Cardiac fibroblast (primary cell): ENCODE results near the gene NOS1AP.

Experiments
- DNase-seq, 2 donors: peaks; one replicate each; pipeline versions ENCODE4 v3.0.0 to v3.0.0-alpha.2; 2010; ENCODE audit warnings: low read depth in 2 of 2
- H3K4me3 ChIP-seq, 2 donors: replicated peaks in 1 of 2; 1 replicate in 1 of 2; 2 replicates in 1 of 2; pipeline ENCODE4 v1.5.1; 2011; ENCODE audit warnings: low read depth in 2 of 2, low read length in 2 of 2, mild to moderate bottlenecking in 2 of 2, moderate library complexity in 1 of 2
- TF ChIP-seq, protein P1 (sequence below): IDR thresholded peaks from one replicate; pipeline ENCODE4 v1.5.1; 2011; ENCODE audit warnings: low read depth, mild to moderate bottlenecking, low read length, inconsistent platforms

NOS1AP gene

DNA sequence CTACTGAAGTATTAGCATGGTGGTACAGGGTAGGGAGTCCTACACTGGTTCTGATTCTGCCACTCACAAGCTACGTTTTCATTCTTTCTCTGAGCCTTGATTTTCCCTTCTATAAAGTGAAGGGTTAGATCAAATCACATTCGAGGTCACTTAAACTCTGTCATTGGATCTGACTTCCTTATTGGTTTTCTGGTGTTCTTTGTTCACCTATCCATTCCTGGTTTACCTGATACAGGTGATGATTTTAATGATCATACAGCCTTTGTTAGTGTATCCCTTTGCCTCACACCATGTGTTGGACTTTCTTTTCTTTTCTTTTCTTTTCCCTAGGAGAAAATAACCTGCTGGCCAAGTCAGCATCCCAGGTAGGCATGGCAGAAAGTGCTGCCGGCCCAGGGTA, 74.8 kb downstream of the NOS1AP start:
- DNase-seq, result no peak
- no peak overlapping the region for H3K4me3 ChIP-seq
- TF ChIP-seq, protein P1, sequence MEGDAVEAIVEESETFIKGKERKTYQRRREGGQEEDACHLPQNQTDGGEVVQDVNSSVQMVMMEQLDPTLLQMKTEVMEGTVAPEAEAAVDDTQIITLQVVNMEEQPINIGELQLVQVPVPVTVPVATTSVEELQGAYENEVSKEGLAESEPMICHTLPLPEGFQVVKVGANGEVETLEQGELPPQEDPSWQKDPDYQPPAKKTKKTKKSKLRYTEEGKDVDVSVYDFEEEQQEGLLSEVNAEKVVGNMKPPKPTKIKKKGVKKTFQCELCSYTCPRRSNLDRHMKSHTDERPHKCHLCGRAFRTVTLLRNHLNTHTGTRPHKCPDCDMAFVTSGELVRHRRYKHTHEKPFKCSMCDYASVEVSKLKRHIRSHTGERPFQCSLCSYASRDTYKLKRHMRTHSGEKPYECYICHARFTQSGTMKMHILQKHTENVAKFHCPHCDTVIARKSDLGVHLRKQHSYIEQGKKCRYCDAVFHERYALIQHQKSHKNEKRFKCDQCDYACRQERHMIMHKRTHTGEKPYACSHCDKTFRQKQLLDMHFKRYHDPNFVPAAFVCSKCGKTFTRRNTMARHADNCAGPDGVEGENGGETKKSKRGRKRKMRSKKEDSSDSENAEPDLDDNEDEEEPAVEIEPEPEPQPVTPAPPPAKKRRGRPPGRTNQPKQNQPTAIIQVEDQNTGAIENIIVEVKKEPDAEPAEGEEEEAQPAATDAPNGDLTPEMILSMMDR, result no peak

DNA sequence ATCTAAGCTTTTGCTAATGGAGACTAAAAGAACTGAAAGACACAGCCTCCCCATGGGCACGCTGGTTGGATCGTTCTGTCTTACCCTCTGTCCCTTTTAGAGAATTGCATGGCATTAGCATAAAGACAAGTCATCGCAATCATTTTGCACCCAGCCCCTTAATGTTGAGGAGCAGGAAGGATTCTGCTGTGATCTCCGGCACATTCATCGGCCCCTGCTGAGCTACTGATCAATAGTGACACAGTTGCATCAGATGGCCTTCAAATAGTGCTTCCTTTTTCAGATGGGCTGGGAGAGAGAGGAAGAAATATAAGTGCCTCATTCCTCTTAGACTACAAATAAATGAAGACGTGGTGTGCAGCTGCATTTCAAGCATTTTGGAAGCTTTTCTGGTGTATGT, 75.4 kb downstream of the NOS1AP start:
- no peak overlapping the region for H3K4me3 ChIP-seq
- DNase-seq, result no peak
- TF ChIP-seq, protein P1, result no peak

DNA sequence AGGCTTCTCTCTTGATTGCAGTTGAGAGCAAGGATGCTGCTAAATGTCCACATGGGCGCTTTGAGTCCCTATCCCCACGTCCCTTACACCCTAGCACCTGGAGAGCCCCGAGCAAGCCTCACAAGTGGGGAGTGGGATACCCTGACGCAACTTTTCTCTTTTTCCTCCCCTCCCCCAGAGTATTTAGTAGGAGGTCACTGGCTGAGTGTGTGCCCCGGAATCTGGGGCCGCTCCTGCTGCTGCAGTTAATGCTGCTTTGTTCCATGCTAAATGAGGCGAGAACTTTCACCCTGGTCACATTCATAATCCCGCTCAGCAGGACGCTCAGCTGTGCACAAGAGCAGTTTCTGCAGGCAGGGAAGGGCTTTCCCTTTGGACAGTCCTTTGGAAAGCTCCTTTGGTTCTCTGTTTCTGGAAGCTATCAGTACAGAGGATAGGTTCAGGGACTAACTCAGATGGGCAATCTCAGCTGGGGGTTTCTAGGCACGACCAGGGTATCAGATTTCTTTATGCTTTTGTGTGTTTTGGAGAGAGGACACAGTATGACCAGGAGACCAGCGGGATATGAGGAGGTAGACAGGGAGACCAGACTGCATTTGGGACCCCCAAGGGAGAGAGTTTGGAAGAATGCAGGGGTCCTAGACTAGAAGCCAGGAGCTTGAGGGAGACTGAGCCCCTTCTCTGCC, 75.9 kb downstream of the NOS1AP start:
- TF ChIP-seq, protein P1, result no peak
- H3K4me3 ChIP-seq, result no peak overlapping the region
- no peak for DNase-seq

DNA sequence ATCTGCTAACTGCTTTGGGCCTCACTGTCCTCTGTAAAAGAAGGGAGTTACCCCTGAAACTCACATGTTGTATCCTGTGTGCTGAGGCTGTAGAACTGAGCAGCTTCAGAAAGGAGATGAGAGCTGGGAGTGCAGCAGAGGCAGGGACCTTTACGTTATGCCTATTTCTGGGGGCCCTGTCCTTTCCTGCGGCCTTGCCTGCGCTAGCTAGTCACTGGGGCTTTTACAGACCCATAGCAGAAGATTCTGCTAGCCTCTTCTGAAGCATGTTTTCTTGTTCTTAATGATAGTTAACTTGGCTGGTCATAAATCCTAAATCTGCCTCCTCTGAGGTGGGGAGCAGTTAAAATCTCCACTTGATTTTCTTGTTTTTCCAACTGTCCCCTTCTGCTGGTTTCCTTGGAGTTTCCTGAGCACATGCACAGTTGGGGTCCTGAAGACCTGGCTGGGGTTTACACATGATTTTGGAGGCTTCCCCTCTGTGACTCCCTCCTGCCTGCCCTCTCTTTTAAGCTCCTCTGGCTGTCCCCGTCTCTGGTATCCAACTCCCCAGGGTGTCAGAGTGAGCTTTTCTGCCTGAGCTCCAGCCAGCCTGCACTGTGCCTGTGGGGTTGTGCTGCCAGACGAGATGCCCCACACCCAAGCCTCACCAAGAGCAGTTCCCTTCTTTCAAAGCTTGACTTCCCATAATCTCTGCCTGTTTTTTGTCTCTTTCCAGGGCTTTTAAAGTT, 76.6 kb downstream of the NOS1AP start:
- H3K4me3 ChIP-seq, result no peak overlapping the region
- no peak for DNase-seq
- TF ChIP-seq, protein P1, result no peak

DNA sequence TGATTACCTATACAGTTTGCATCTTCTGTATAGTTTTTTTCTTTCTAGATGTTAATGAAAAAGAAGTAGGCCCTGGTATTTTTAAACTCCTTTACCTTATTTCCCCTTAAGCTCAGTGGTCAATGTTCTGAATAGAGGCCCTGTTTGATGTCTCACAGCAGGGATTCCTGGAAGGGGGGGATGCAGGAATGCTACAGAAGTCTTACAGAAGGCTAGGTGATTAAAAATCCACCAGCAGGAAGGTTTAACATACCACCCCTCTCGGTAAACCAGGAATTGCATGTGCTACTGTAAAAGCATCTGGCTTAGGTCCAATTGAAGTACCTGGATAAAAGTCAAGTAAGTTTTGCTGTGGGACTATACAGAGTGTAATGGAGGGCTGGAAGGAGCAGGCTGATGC, 78.3 kb downstream of the NOS1AP start:
- TF ChIP-seq, protein P1, result no peak
- H3K4me3 ChIP-seq, result no peak overlapping the region
- DNase-seq, result no peak

DNA sequence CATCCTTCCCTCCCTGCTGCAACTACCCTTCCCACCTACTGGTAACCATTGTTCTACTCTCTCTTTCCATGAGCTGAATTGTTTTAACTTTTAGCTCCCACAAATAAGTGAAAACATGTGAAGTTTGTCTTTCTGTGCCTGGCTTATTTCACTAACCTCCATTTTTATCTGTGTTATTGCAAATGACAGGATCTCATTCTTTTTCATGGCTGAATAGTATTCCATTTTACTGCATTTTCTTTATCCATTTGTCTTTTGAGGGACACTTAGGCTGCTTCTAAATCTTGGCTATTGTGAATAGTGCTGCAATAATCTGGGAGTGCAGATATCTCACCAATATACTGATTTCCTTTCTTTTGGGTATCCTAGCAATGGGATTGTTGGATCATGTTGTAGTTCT, 80.6 kb downstream of the NOS1AP start:
- DNase-seq, result no peak
- TF ChIP-seq, protein P1, result no peak
- no peak overlapping the region for H3K4me3 ChIP-seq
